ENCODE measurements around the gene BCL11B.

DNA sequence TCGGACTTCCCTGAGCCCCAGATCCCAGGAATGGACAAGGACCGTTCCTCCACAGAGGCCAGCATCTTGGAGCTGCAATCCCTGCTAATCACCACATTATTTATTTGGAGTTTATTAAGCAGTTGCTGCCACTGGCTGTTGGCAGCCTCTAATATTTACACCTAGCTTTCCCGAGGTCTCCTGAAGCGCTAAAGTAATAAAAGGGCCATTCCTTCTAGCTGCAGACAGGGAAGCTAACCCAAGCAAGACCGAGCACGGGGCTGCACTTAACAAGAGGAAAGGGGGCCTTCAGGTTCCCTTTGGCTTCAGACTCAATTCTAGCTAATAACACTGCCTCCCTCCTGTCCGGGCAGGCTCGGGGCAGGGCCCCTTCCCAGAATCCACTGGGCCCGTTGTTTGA, 63.7 kb downstream of the BCL11B start:
- no peak for TF ChIP-seq EZH2phosphoT487 (conservative IDR thresholded peaks at IDR 0.05; ENCODE audit: low read length)
- TF ChIP-seq, protein P1, sequence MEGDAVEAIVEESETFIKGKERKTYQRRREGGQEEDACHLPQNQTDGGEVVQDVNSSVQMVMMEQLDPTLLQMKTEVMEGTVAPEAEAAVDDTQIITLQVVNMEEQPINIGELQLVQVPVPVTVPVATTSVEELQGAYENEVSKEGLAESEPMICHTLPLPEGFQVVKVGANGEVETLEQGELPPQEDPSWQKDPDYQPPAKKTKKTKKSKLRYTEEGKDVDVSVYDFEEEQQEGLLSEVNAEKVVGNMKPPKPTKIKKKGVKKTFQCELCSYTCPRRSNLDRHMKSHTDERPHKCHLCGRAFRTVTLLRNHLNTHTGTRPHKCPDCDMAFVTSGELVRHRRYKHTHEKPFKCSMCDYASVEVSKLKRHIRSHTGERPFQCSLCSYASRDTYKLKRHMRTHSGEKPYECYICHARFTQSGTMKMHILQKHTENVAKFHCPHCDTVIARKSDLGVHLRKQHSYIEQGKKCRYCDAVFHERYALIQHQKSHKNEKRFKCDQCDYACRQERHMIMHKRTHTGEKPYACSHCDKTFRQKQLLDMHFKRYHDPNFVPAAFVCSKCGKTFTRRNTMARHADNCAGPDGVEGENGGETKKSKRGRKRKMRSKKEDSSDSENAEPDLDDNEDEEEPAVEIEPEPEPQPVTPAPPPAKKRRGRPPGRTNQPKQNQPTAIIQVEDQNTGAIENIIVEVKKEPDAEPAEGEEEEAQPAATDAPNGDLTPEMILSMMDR (IDR thresholded peaks at IDR 0.05; ENCODE audit: insufficient read depth, low read length, poor library complexity, severe bottlenecking), result no peak

Data from SU-DHL-6 (cell line).